Measurements from ENCODE around the gene ALDH7A1. TPM values are rescaled to one million over a fixed set of nuclear protein-coding genes. Genes with fewer than 3 reads are reported as not detected.

Gene ALDH7A1
- total RNA-seq, 2 experiments from 2014 or later = 3.2 to 4.2 TPM

DNA sequence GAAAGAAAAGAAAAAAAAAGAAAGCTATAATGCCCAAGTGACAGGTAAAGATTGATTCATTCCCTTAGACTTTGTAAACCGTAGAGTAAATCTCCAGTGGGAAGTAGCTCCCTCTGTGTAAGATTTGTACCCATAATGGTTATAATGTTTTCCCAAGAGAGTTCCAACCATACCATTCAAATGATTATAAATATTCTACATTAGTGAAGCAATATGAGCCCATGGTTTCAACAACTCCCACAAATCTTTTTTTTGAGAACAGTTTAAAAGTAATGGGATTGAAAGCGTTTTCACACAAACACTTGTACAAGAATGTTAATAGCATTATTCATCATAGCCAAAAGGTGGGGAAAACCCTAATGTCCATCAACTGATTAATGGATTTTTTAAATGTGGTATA is 113.8 kb downstream of the ALDH7A1 start:
- no peak overlapping the region for H3K4me3 Mint-ChIP-seq
- H3K4me1 Mint-ChIP-seq = no peaks in the 10 kb centered on the region
- no peaks in the 10 kb centered on the region for H3K9me3 Mint-ChIP-seq
- ATAC-seq (ENCODE audit: low read depth) (no peak), DNase-seq (no peak)
- H3K36me3 Mint-ChIP-seq = peaks cover 18% of the 10 kb centered on the region
- POLR2A ChIA-PET = no interaction called here
- no peak overlapping the region for H3K27ac Mint-ChIP-seq
- H3K27me3 Mint-ChIP-seq = no peaks in the 10 kb centered on the region

Other genes with a start within 250 kb of the ALDH7A1 start
- 1 to 10 TPM; 4.6 to 5.2 TPM for gene GRAMD2B, start 171.8 kb downstream of the ALDH7A1 start, total RNA-seq
- 10 to 100 TPM; 38.8 to 39.9 TPM for gene PHAX, start 5.7 kb upstream of the ALDH7A1 start, total RNA-seq
- 100 to 1,000 TPM; 229 to 243 TPM for gene LMNB1, start 181.9 kb upstream of the ALDH7A1 start, total RNA-seq

Measured in activated naive CD8-positive, alpha-beta T cell treated with anti-CD3 and anti-CD28 coated beads, Interleukin-2, amount 10 ng/mL, durations not matched to agents 7 days and 5 days (primary cell).